Epithelial cell of esophagus (primary cell): Measurements from ENCODE around the gene VRK1.

ENCODE experiments used
- DNase-seq: peaks from one replicate; pipeline ENCODE4 v3.0.0; 2010; ENCODE audit warnings: low read depth
- H3K4me3 ChIP-seq: 2 replicates; pipeline ENCODE4 v1.5.1; 2011; ENCODE audit warnings: mild to moderate bottlenecking, low read length, control low read depth
- TF ChIP-seq, protein P1 (sequence below): IDR thresholded peaks from 2 replicates; pipeline ENCODE4 v1.5.1; 2011; ENCODE audit warnings: low read depth, mild to moderate bottlenecking, low read length, control low read depth, inconsistent platforms; ENCODE audit not compliant: insufficient read depth; ENCODE audit errors: missing control alignments

Gene VRK1, protein sequence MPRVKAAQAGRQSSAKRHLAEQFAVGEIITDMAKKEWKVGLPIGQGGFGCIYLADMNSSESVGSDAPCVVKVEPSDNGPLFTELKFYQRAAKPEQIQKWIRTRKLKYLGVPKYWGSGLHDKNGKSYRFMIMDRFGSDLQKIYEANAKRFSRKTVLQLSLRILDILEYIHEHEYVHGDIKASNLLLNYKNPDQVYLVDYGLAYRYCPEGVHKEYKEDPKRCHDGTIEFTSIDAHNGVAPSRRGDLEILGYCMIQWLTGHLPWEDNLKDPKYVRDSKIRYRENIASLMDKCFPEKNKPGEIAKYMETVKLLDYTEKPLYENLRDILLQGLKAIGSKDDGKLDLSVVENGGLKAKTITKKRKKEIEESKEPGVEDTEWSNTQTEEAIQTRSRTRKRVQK

DNA sequence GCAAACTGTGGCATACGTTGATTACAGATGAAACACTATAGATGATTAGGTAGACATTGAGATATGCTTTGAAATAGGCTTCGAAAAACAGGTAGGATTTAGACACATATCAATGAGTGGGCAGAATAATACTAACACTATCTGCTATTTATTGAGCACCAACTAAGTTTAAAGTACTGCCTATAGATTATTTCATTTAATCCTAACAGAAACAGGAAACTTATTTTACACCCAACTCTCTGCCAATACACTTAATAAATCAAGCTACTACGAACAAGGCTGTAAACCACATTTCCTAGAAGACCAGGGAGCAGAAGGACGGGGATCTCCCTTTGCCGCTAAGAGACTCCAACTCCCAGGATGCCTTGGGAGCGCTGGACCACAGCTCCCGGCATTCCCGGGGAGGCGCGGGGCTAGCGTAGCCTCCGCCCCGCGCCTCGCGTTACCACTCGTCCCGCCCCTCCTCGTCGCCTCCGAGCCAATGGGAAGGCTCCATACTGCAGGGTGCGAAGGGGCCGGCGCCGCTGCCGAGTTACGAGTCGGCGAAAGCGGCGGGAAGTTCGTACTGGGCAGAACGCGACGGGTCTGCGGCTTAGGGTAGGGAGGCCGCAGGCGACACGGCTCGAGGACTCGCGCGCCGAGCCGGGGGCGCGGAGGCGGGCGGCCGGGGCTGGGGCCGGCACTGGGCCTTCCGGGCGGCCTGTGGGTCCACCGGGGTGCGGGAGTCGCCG lies at the start of gene VRK1:
TSS of gene VRK1 (plus strand) at position 532 of the 731 bp plus-strand sequence. CDS start 36,090 bp downstream, outside the sequence.
- H3K4me3 ChIP-seq = peak within 1 kb of the TSS; percentile 82
- DNase-seq = peak; percentile 98
- TF ChIP-seq, protein P1, sequence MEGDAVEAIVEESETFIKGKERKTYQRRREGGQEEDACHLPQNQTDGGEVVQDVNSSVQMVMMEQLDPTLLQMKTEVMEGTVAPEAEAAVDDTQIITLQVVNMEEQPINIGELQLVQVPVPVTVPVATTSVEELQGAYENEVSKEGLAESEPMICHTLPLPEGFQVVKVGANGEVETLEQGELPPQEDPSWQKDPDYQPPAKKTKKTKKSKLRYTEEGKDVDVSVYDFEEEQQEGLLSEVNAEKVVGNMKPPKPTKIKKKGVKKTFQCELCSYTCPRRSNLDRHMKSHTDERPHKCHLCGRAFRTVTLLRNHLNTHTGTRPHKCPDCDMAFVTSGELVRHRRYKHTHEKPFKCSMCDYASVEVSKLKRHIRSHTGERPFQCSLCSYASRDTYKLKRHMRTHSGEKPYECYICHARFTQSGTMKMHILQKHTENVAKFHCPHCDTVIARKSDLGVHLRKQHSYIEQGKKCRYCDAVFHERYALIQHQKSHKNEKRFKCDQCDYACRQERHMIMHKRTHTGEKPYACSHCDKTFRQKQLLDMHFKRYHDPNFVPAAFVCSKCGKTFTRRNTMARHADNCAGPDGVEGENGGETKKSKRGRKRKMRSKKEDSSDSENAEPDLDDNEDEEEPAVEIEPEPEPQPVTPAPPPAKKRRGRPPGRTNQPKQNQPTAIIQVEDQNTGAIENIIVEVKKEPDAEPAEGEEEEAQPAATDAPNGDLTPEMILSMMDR = no peak

DNA sequence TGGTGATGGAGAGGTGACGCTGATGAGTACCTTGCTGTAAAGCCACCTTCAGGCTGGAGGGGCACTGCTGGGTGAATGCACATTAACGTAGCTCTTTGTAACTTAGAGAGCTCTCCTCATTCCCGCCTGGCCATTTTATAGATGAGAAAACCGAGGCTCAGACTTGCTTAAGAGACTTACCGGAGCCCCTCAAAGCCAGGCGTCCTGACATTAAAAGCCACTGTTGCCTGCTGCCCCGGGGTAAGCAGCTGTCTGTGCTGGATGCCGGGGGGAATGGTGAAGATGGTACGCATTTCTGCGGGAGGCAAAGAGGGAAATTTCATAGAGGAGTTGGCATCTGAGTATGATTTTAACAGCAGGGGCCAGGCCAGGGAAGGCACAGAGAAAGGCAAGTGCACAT lies 49.6 kb upstream of the VRK1 start:
- TF ChIP-seq, protein P1 = no peak
- H3K4me3 ChIP-seq = no peak overlapping the region
- no peak for DNase-seq

DNA sequence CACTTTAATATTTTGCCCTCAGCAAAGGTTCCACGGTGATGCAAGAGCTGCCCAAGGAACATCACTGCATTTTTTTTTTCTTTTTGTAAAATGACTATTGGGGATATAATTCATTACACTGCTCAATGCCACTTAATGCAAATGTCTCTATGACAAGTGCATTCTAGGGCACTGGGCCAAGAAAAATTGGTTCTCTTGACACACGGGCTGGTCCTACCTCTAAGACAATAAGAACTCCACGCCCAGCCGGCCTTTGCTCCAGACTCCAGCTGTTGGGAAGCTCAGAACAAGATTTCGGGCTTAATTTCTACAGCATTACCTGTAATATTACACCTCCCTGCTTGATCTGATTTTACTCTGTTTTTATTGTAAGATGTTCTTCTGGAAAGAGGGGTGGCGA lies 48.8 kb upstream of the VRK1 start:
- H3K4me3 ChIP-seq = no peak overlapping the region
- TF ChIP-seq, protein P1 = no peak
- peak; percentile 39 for DNase-seq

DNA sequence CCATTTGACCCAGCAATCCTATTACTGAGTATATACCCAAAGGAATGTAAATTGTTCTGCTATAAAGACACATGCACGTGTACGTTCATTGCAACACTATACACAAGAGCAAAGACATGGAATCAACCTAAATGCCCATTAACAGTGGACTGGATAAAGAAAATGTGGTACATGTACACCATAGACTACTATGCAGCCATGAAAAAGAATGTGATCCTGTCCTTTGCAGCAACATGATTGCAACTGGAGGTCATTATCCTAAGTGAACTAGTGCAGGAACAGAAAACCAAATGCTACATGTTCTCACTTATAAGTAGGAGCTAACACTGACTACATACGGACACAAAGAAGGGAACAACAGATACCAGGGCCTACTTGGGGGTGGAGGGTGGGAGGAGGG lies 45.7 kb upstream of the VRK1 start:
- TF ChIP-seq, protein P1 = no peak
- no peak for DNase-seq

DNA sequence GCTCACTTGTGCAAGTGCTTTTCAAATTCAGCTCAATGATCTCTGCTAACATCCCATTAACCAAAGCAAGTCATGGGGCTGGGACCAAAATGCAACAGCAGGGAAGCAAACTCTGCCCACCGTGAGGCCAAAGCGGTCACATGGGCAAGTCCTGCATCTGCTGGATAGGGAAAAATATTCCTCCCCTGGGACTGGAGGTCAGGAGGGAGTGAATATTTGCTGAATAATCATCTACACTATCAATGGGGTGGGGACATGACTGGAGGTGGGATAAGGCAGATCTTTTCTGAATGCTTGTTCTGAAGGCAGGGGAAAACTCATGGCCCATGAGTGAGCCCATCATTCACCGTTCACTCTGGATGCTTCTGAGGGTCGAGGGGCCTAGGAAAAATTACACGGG lies 45.1 kb upstream of the VRK1 start:
- TF ChIP-seq, protein P1 = no peak
- H3K4me3 ChIP-seq = no peak overlapping the region
- no peak for DNase-seq

More for the DNA sequence above, 45.7 kb upstream of the VRK1 start:
- H3K4me3 ChIP-seq = no peak overlapping the region

DNA sequence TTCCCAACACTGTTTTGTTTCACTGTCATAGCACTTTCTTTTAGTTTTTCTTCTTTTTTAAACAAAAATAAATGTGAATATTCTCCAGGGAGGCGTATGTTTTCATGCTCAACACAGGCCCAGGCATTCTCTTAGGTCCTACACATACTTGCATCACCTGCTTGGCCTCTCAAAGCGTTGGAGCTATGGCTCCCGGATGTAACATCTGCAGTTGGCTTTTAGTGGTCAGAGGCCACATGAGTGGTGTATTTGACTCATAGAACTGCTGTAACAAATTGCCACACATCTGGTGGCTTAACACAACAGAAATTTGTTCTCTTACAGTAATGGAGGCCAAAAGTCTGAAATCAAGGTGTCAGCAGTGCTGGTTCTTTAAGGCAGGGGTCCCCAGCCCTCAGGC lies 44.6 kb upstream of the VRK1 start:
- no peak for DNase-seq
- H3K4me3 ChIP-seq = no peak overlapping the region
- TF ChIP-seq, protein P1 = no peak
